Common myeloid progenitor, CD34-positive (primary cell): ENCODE results near the gene COG2.

Experiments
- CTCF ChIA-PET: fragments of 350-600 bp; sonication (Branson Sonifier 250); formaldehyde crosslinking; loops from one replicate; lab custom pipeline; 2021; ENCODE audit warnings: antibody characterized with exemption; lab: Charles Lee
- POLR2A ChIA-PET: fragments of 350-600 bp; sonication (Branson Sonifier 250); formaldehyde crosslinking; loops from one replicate; lab custom pipeline; 2021; ENCODE audit warnings: antibody characterized with exemption; lab: Charles Lee
- DNase-seq, 3 donors: peaks; one replicate each; pipeline versions ENCODE4 v3.0.0 to v3.0.0-alpha.2; 2013
- H3K27ac ChIP-seq, 2 experiments: 1 replicate in 1 of 2; 2 replicates in 1 of 2; pipeline ENCODE4 v1.7.0; 2013; ENCODE audit warnings: inconsistent platforms in 2 of 2, low read length in 2 of 2, mild to moderate bottlenecking in 2 of 2, low read depth in 1 of 2, moderate library complexity in 1 of 2; ENCODE audit not compliant: severe bottlenecking in 2 of 2, insufficient read depth in 1 of 2, poor library complexity in 1 of 2
- H3K27me3 ChIP-seq, 5 experiments: replicated peaks in 2 of 5; 1 replicate in 3 of 5; 2 replicates in 2 of 5; pipeline versions ENCODE4 v1.6.1 to v1.7.0; 2013; ENCODE audit warnings: low read length in 4 of 5, mild to moderate bottlenecking in 2 of 5, moderate library complexity in 2 of 5, inconsistent platforms in 1 of 5; ENCODE audit not compliant: insufficient read depth in 5 of 5, control insufficient read depth in 4 of 5
- H3K36me3 ChIP-seq, 4 experiments: 1 replicate in 2 of 4; 2 replicates in 2 of 4; pipeline versions ENCODE4 v1.6.1 to v1.7.0; 2013; ENCODE audit warnings: low read length in 3 of 4, control low read depth in 1 of 4, mild to moderate bottlenecking in 1 of 4; ENCODE audit not compliant: control insufficient read depth in 4 of 4, insufficient read depth in 4 of 4
- H3K4me1 ChIP-seq, 4 experiments: 1 replicate in 3 of 4; 2 replicates in 1 of 4; pipeline versions ENCODE4 v1.6.1 to v1.7.1; 2013; ENCODE audit warnings: low read length in 3 of 4, mild to moderate bottlenecking in 3 of 4, control low read depth in 1 of 4, inconsistent platforms in 1 of 4, moderate library complexity in 1 of 4; ENCODE audit not compliant: control insufficient read depth in 4 of 4, insufficient read depth in 4 of 4; ENCODE audit errors: control extremely low read depth in 1 of 4
- H3K4me3 ChIP-seq, 7 experiments: 1 replicate in 4 of 7; 2 replicates in 3 of 7; pipeline versions ENCODE4 v1.5.1 to v1.7.0; 2013; ENCODE audit warnings: mild to moderate bottlenecking in 7 of 7, low read length in 6 of 7, moderate library complexity in 6 of 7, inconsistent platforms in 2 of 7, low read depth in 2 of 7, control low read depth in 1 of 7; ENCODE audit not compliant: insufficient read depth in 4 of 7, control insufficient read depth in 1 of 7; ENCODE audit errors: extremely low read depth in 1 of 7
- H3K9me3 ChIP-seq, 5 experiments: 1 replicate in 4 of 5; 2 replicates in 1 of 5; pipeline versions ENCODE4 v1.6.1 to v1.7.1; 2013; ENCODE audit warnings: low read length in 4 of 5, mild to moderate bottlenecking in 2 of 5, inconsistent platforms in 1 of 5, low read depth in 1 of 5, moderate library complexity in 1 of 5; ENCODE audit not compliant: control insufficient read depth in 4 of 5, insufficient read depth in 2 of 5; ENCODE audit errors: control extremely low read depth in 1 of 5
- WGBS: methylation state at CpG from one replicate; pipeline ENCODE4 v1.1.5; 2013; ENCODE audit not compliant: insufficient coverage; 5-methylcytosine and 5-hydroxymethylcytosine counted together

Gene COG2

GRCh38 chr1:230612651-230613050, 29.6 kb upstream of the COG2 start:
- CTCF ChIA-PET: no interaction called here
- Histone ChIP-seq H3K4me3 (no peak overlapping the region), H3K36me3 (no peaks in the 10 kb centered on the region), H3K27me3 (peaks cover 4 to 13% (median 11%) of the 10 kb centered on the region in 5 experiments), H3K9me3 (no peaks in the 10 kb centered on the region), H3K27ac (no peak overlapping the region), H3K4me1 (no peaks in the 10 kb centered on the region)
- WGBS: no CpG with 5 or more reads among the region's 1 CpG
- POLR2A ChIA-PET: no interaction called here
- no peak for DNase-seq

- 100% methylated on average over 2 of the region's 3 CpGs for WGBS
- ChIA-PET CTCF (no interaction called here), POLR2A (no interaction called here)
- Histone ChIP-seq H3K36me3 (no peaks in the 10 kb centered on the region), H3K27ac (no peak overlapping the region), H3K4me1 (no peaks in the 10 kb centered on the region), H3K4me3 (no peak overlapping the region), H3K27me3 (peaks cover 4 to 14% (median 10%) of the 10 kb centered on the region in 5 experiments), H3K9me3 (no peaks in the 10 kb centered on the region)
- no peak for DNase-seq
These were observed 28.2 kb upstream of the COG2 start for GRCh38 chr1:230614121-230614520.

GRCh38 chr1:230618537-230618936, 23.7 kb upstream of the COG2 start:
- ChIA-PET POLR2A (no interaction called here), CTCF (no interaction called here)
- H3K4me3 ChIP-seq: no peak overlapping the region
- no peak for DNase-seq
- 100% methylated on average over 1 of the region's 2 CpGs for WGBS
- no peak overlapping the region for H3K27ac ChIP-seq
- H3K36me3 ChIP-seq: no peaks in the 10 kb centered on the region
- H3K9me3 ChIP-seq: no peaks in the 10 kb centered on the region
- no peaks in the 10 kb centered on the region for H3K4me1 ChIP-seq
- H3K27me3 ChIP-seq: peaks cover 0 to 6% (median 4%) of the 10 kb centered on the region in 5 experiments

DNA sequence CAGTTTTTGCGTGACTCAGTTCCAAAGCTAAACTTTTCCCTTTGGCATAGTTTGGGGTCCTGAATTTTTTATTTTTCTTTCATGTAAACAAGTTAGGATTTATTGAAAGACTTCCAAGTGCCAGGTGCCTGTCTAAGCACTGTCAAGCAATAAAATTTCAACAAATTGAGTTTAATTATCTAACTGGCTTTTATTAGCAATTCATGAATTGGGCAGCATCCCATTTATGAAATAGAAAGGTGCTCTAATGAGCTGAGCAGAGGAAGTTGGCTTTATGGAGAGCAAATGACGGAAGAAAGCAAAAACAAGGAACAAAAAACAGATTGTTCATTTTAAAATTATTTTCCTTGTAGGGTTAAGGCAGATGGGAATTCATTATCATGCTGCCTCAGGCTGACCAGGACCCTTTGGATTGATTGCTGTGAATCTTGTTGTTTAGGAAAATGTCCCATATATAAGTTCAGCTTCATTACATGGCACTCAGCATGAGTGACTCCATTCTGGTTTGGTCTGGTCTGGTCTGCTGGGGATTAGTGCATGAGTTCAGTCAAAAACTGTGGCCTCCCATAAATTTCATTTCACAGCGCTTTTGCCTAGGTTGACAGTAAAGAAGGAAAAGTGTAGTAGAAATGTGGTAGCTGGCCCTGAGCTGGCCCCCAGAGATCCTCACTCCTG, 21.5 kb upstream of the COG2 start:
- 100% methylated on average over 1 of the region's 3 CpGs for WGBS
- Histone ChIP-seq H3K27me3 (peaks cover 1 to 5% (median 3%) of the 10 kb centered on the region in 5 experiments), H3K27ac (no peak overlapping the region), H3K36me3 (no peaks in the 10 kb centered on the region), H3K9me3 (no peaks in the 10 kb centered on the region), H3K4me3 (no peak overlapping the region), H3K4me1 (no peaks in the 10 kb centered on the region)
- DNase-seq: no peak
- ChIA-PET POLR2A (no interaction called here), CTCF (interaction anchor here (1.0 kb wide), 1 partner anchor 586 kb away, joined by 3 read pairs; no protein-coding TSS in a partner anchor)

- Histone ChIP-seq H3K9me3 (no peaks in the 10 kb centered on the region), H3K27ac (no peak overlapping the region), H3K4me3 (no peak overlapping the region), H3K36me3 (no peaks in the 10 kb centered on the region), H3K27me3 (peaks cover 0 to 5% (median 2%) of the 10 kb centered on the region in 5 experiments), H3K4me1 (no peaks in the 10 kb centered on the region)
- CTCF ChIA-PET: interaction anchor here (1.0 kb wide), 1 partner anchor 585 kb away, joined by 3 read pairs; no protein-coding TSS in a partner anchor
- DNase-seq: no peak
- WGBS: 80% methylated on average over 3 of the region's 7 CpGs
- POLR2A ChIA-PET: no interaction called here
These were observed 20.8 kb upstream of the COG2 start for GRCh38 chr1:230621324-230622030.

- Histone ChIP-seq H3K27me3 (peaks cover 0 to 5% (median 2%) of the 10 kb centered on the region in 5 experiments), H3K36me3 (no peaks in the 10 kb centered on the region), H3K4me1 (no peaks in the 10 kb centered on the region), H3K9me3 (no peaks in the 10 kb centered on the region), H3K27ac (no peak overlapping the region), H3K4me3 (no peak overlapping the region)
- 100% methylated on average over 2 of the region's 4 CpGs for WGBS
- DNase-seq: no peak
- CTCF ChIA-PET: no interaction called here
- POLR2A ChIA-PET: no interaction called here
These were observed 20.1 kb upstream of the COG2 start for GRCh38 chr1:230622151-230622550.

DNA sequence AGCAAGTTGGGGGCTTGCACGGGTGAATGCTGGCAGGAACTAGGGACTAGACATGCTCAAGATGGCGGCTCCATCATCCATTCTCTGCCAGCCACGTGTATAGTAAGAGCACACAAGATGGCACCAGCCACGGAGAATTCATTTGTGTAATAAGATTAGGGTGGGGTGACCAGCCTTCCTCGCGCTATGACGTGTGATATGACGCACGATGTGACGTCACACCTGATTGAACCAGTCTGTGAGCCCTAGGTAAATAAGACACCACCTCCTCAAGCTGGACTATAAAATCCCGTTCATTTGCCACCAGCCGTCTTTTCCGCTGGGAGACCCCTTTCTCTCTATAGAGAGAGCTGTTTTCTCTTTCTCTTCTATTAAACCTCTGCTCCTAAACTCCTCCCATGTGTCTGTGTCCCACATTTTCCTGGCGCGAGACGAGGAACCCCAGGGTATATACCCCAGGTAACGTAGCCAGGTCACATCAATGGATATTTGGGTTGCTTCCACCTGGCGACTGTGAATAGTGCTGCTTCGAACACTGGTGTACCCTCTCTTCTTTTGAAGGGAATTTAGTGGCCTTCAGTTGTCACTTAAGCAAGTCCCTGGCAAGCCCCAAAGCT, 18.1 kb upstream of the COG2 start:
- Histone ChIP-seq H3K9me3 (no peaks in the 10 kb centered on the region), H3K27ac (no peak overlapping the region), H3K36me3 (no peaks in the 10 kb centered on the region), H3K27me3 (peaks cover 0 to 5% (median 2%) of the 10 kb centered on the region in 5 experiments), H3K4me3 (no peak overlapping the region), H3K4me1 (no peaks in the 10 kb centered on the region)
- POLR2A ChIA-PET: no interaction called here
- DNase-seq: no peak
- 98% methylated on average over 15 of the region's 19 CpGs for WGBS
- CTCF ChIA-PET: no interaction called here
